ENCODE measurements around the gene SYCP2L. TPM values are rescaled to one million over a fixed set of nuclear protein-coding genes. Genes with fewer than 3 reads are reported as not detected.

Gene SYCP2L
- total RNA-seq, 1 donor from 2014 or later: 0.17 TPM

GRCh38 chr6:11009353-11009752 lies 122.5 kb downstream of the SYCP2L start:
- peak; percentile 28 for DNase-seq

GRCh38 chr6:11011787-11012234 lies 125.0 kb downstream of the SYCP2L start:
- DNase-seq: no peak

- no peak for DNase-seq
Observed at GRCh38 chr6:11012295-11012754, 125.5 kb downstream of the SYCP2L start.

GRCh38 chr6:11012976-11013720 lies 126.3 kb downstream of the SYCP2L start:
- DNase-seq: no peak

GRCh38 chr6:11013721-11014070 lies 126.8 kb downstream of the SYCP2L start:
- no peak for DNase-seq

- DNase-seq: no peak
Observed at GRCh38 chr6:11015102-11015501, 128.2 kb downstream of the SYCP2L start.

GRCh38 chr6:11016452-11016851 lies 129.6 kb downstream of the SYCP2L start:
- DNase-seq: no peak

- DNase-seq: no peak
Observed at GRCh38 chr6:11017090-11017489, 130.2 kb downstream of the SYCP2L start.

- DNase-seq: no peak
Observed at GRCh38 chr6:11018225-11018624, 131.4 kb downstream of the SYCP2L start.

- DNase-seq: no peak
Observed at GRCh38 chr6:11021003-11021402, 134.2 kb downstream of the SYCP2L start.

GRCh38 chr6:11021714-11022113 lies 134.9 kb downstream of the SYCP2L start:
- no peak for DNase-seq

- no peak for DNase-seq
Observed at GRCh38 chr6:11023032-11023431, 136.2 kb downstream of the SYCP2L start.

Other genes starting within 250 kb of the SYCP2L start
- gene C6orf52, start 192.4 kb upstream of the SYCP2L start, total RNA-seq: 0.42 TPM in 1 of 2 replicates, not detected in the other
- 11.2 and 17.5 TPM in 2 replicates for gene PAK1IP1, start 192.1 kb upstream of the SYCP2L start, total RNA-seq
- gene TMEM14C, start 164.0 kb upstream of the SYCP2L start, total RNA-seq: 61.8 and 117 TPM in 2 replicates
- gene TMEM14B, start 139.2 kb upstream of the SYCP2L start, total RNA-seq: 47.7 and 69.6 TPM in 2 replicates
- under 0.01 and 0.09 TPM in 2 replicates for gene MAK, start 48.5 kb upstream of the SYCP2L start, total RNA-seq
- not detected in 2 replicates for gene GCM2, start 5.0 kb upstream of the SYCP2L start, total RNA-seq
- gene ELOVL2, start 157.3 kb downstream of the SYCP2L start, total RNA-seq: under 0.01 TPM in 1 of 2 replicates, not detected in the other
- 14.6 and 20.2 TPM in 2 replicates for gene SMIM13, start 206.8 kb downstream of the SYCP2L start, total RNA-seq
- under 0.01 and 0.05 TPM in 2 replicates for gene ERVFRD-1, start 224.7 kb downstream of the SYCP2L start, total RNA-seq

All from dermis blood vessel endothelial cell (primary cell).